GM19324 (cell line): ENCODE measurements around the gene MTIF3.

Experiments used
- ATAC-seq: cut with Tn5 transposase; IDR thresholded peaks from one replicate; pipeline ENCODE4 v1.9.1; 2021; ENCODE audit warnings: mild to moderate bottlenecking, moderate library complexity; ENCODE audit not compliant: unreplicated experiment, low FRiP score

Gene MTIF3, protein sequence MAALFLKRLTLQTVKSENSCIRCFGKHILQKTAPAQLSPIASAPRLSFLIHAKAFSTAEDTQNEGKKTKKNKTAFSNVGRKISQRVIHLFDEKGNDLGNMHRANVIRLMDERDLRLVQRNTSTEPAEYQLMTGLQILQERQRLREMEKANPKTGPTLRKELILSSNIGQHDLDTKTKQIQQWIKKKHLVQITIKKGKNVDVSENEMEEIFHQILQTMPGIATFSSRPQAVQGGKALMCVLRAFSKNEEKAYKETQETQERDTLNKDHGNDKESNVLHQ

DNA sequence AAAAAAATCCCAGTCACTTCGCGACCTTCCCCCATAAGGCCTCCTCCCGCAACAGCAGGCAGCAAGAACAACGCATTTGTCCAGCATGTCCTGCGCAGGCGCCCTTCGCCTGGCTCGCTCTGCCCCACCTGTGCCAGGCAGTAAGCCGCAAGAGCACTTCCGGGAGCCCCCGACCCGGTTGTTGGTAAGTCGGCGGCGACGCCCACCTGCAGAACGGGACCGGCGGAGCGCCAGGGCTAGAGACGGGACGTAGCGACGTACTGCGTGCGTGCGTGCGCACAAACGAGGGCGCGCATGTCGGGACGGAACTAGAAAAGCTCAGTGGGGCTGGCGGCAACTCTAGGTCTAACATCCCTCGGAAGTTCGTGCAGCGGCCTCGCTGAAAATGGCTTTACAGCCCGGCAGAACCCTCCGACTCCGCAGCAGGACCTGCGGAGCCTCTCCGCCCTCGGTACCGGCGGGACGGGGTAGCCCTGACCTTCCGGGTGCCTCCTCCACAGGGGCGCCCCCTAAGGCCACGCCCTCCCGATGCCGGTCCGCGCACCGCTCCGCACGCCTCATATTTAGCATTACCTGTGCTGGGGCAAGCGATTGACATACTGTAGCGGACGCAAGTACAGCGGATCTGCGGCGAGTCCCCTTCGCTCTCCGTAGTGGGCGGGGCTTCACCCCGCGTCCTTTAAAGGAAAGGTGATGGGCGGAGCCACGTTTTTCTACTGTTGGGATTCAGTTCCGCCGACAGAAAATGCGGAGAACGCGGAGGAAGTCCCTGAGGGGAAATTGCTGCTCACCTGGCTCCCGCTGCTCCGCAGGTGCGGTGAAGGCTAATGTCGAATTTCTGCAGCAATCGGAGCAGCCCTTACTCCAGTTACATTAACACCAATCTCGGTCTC, at the start of gene MTIF3:
TSS of gene MTIF3 (minus strand) at position 629 of the 893 bp plus-strand sequence. CDS start 10,116 bp downstream, outside the sequence.
- ATAC-seq, result peak; percentile 88

- no peak for ATAC-seq
These were observed 47.3 kb upstream of the MTIF3 start for GRCh38 chr13:27497563-27498230.

DNA sequence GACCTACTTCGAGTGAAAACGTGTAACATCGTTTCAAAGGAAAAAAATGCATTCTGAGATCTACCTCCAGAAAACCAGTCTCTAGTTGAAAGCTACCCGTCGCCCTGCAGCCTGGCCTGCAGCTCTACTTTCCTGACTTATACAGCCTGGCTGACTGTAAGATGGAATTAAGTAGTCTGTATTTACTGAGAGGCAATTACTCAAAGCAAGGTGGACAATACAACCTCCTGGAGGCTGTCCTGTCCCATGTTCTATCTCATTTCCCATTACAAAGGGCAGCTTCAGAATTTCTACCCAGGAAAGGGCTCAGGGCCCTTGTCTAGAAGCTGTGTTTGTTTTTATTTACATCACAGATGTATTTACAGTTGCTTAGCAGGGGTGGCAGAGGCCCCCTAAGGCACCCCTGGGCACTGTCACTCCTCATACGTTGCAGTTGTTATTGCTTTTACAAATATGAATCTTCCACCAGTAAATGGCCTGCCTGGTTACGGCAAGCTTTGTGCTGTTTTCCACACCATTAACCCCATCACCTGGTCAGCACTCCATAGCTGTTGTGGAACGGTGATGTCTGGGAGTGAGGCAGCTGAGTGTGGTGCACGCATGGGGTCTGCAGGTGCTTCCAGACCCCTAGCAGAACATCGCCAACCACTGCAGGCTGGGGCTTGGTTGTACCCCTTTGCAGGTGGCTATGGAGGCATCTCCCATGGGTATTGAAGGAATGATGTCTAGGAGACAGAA, 46.3 kb upstream of the MTIF3 start:
- no peak for ATAC-seq

DNA sequence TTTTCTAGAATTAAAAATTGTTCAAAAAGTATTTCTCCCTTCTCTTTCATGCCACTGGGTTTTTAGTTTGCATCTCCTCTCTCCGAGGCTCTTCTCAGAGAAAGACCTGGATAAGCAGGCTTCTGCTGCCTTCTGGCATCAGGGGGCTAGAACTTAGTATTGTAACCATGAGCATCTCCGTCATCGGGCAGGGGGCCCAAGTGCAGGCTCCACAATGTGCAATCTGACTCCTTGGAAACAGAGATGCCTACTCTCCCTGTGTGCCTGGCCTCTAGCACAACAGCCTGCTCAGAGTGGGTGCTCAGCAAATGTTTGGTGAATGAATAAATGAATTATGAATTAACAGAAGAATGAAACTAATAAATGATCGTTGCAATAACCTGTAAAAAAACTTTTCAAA, 45.6 kb upstream of the MTIF3 start:
- no peak for ATAC-seq

- ATAC-seq, result no peak
These were observed 45.2 kb upstream of the MTIF3 start for GRCh38 chr13:27495551-27495950.

- ATAC-seq, result no peak
These were observed 43.6 kb upstream of the MTIF3 start for GRCh38 chr13:27493981-27494380.

DNA sequence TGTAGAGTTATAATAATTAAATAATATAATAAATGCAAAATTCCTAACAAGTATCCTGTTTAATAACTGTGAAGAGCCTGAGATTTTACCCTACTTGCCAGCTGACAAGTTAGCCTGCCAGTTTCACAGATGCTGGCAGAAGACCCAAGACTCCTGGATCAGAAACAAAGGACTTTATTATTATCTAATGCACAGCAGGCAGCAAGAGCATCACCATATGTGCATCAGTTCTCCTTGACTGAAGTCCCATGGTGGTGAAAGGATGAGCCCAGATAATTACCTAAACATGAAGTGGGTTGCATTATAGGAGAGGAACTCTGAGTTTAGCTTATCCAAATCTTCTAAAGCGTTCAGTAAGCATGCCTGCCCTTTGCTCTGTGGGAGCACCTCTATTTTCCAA, 39.1 kb upstream of the MTIF3 start:
- no peak for ATAC-seq

GRCh38 chr13:27487776-27488175, 37.4 kb upstream of the MTIF3 start:
- no peak for ATAC-seq

- ATAC-seq, result no peak
These were observed 33.1 kb upstream of the MTIF3 start for GRCh38 chr13:27483421-27483820.

- peak; percentile 93 for ATAC-seq
These were observed 32.6 kb upstream of the MTIF3 start for GRCh38 chr13:27482983-27483382.

GRCh38 chr13:27481766-27482165, 31.4 kb upstream of the MTIF3 start:
- ATAC-seq, result no peak

- ATAC-seq, result no peak
These were observed 26.8 kb upstream of the MTIF3 start for GRCh38 chr13:27476943-27477703.

DNA sequence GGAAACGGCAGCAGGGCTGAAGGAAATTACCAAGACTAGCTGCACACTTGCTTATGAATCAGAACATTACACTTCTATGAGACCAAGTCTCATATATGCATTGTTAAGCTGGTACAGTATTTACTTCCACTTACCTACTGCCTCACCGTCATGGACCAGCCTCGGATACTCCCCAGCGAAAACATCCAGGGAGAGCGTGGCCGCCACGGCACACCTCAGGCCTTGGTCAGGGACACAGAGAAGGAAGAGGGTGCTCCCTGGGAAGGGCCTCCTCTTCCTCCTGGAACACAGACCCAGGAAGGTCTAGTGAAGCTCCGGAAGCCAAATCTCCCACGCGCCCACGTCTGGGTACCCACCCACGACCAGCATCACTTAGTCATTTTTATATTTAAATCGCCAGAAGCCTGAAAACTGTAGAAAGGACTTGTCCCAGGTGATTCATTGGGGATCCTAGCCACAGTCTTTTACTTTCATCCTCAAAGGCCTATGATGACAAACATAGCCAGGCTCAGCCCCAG, 24.4 kb upstream of the MTIF3 start:
- no peak for ATAC-seq

DNA sequence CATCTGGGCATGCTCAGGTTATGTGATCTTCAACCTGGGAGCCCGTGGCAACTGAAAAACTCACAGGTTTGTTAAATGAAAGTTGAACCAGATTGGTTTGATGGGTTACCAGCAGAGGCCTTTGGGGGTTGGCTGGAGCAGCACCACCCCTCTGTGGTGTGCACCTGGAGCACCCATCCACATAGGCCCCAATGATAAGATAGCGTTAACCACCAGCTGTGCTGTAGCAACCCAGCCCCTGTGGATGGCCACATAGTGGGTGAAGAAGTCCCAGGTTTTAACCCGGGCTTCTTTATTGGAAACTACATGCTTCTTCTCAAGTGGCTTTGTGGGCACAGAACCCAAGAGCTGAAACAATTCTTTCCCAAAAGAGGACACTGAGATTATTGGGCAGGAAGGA, 22.6 kb upstream of the MTIF3 start:
- no peak for ATAC-seq

- no peak for ATAC-seq
These were observed 22.1 kb upstream of the MTIF3 start for GRCh38 chr13:27472441-27472840.

DNA sequence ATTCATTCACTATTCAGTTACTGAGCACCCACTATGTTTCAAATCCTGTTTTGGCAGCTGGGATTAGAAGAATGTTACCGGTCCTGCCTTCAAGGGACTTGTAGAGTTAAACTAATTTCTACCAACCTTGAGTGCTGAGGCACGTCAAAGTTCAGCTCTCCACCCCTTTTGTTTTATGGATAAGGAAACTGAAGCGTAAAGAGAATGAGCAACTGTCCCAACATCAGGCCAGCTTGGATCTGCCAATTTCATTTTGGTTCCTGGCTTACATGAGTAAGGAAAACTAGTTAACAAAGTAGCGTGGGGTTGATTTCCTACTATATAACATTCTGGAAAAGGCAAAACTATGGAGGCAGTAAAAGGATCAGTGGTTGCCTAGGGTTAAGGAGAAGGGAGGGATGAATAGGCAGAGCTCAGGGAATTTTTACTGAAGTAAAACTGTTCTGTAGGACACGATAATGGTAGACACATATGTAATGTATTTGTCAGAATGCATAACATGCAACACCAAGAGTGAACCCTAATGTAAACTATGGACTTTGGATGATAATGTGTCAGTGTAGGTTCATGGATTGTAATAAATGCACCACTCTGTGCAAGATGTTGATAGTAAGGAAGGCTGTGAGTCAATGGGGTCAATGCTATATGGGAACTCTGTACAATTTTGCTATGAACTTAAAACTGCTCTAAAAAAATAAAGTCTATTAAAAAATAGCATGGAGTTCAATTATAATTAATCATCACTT, 19.9 kb upstream of the MTIF3 start:
- no peak for ATAC-seq

DNA sequence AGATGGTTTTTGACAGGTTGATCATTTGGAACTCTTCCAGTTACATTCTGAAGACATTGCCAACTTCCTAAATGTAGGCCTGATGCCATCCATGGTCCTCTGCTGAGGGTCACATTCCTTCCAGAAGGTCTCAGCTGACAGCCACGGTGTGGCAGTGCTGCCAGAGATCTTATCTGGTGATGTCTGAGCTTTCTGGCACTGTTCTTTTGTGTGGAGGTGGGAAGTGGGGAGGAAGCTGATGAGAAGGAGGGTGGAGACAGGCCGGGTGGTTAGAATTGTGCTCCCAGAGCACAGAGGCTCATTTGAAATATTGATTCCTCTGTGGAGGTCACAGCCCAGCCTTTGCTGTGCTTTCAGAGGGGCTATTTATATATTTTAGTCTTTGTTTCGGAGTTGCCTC, 16.1 kb upstream of the MTIF3 start:
- ATAC-seq, result no peak

- no peak for ATAC-seq
These were observed 15.2 kb upstream of the MTIF3 start for GRCh38 chr13:27465611-27466010.

- no peak for ATAC-seq
These were observed 13.1 kb upstream of the MTIF3 start for GRCh38 chr13:27463500-27463899.
